Panc1 (cell line): Measurements from ENCODE around the gene ERCC3. TPM values are rescaled to one million over a fixed set of nuclear protein-coding genes. Genes with fewer than 3 reads are reported as not detected.

Experiments
- ATAC-seq: fragments of 200-7000 bp; cut with Tn5 transposase; 2 replicates; pipeline ENCODE4 v1.9.1; 2020; ENCODE audit warnings: mild to moderate bottlenecking, moderate library complexity
- BruUV-seq: library from RNA; stranded (reverse); fragments of 400-500 nt; replicated peaks from 2 replicates; lab custom pipeline; 2021; lab: Mats Ljungman, UMichigan
- CTCF ChIA-PET: fragments of 300-600 bp; sonication (Branson Sonifier 250); formaldehyde crosslinking; loops from one replicate; lab custom pipeline; 2022; ENCODE audit warnings: antibody characterized with exemption; lab: Charles Lee
- POLR2A ChIA-PET: fragments of 300-600 bp; sonication (Branson Sonifier 250); formaldehyde crosslinking; loops from one replicate; lab custom pipeline; 2022; ENCODE audit warnings: antibody characterized with exemption; lab: Charles Lee
- DNase-seq: peaks from one replicate; pipeline ENCODE4 v3.0.0-alpha.2; 2010; ENCODE audit warnings: low read depth, low spot score
- H3K27ac ChIP-seq: 2 replicates; pipeline ENCODE4 v1.5.1; 2011; ENCODE audit warnings: mild to moderate bottlenecking, low read length, inconsistent platforms
- H3K27me3 ChIP-seq: fragments of 200-500 bp; sonication (Bioruptor generic); 2 replicates; pipeline ENCODE4 v1.6.0; 2014; ENCODE audit warnings: low read length, inconsistent platforms; ENCODE audit not compliant: control insufficient read depth, insufficient read depth
- H3K36me3 ChIP-seq: fragments of 200-500 bp; sonication (Bioruptor generic); 2 replicates; pipeline ENCODE4 v1.5.1; 2014; ENCODE audit warnings: inconsistent platforms, mild to moderate bottlenecking, low read length, moderate library complexity; ENCODE audit not compliant: control insufficient read depth, insufficient read depth
- H3K4me1 ChIP-seq: 2 replicates; pipeline ENCODE4 v1.5.1; 2011; ENCODE audit warnings: inconsistent platforms, mild to moderate bottlenecking, low read length, moderate library complexity; ENCODE audit not compliant: control insufficient read depth, insufficient read depth
- H3K4me3 ChIP-seq, 2 experiments: 2 replicates each; pipeline ENCODE4 v1.5.1; 2011 to 2012; ENCODE audit warnings: low read depth in 2 of 2, low read length in 2 of 2, mild to moderate bottlenecking in 2 of 2, inconsistent platforms in 1 of 2, moderate library complexity in 1 of 2
- H3K9me3 ChIP-seq: fragments of 200-500 bp; sonication (Bioruptor generic); 2 replicates; pipeline ENCODE4 v1.5.1; 2014; ENCODE audit warnings: low read depth, mild to moderate bottlenecking, inconsistent platforms, low read length, moderate library complexity; ENCODE audit not compliant: control insufficient read depth, insufficient read depth
- CTCF ChIP-seq: fragments of 450-650 bp; IDR thresholded peaks from 2 replicates; pipeline ENCODE4 v1.5.1; 2017; ENCODE audit warnings: mild to moderate bottlenecking
- POLR2AphosphoS5 ChIP-seq: IDR thresholded peaks from 2 replicates; pipeline ENCODE4 v1.6.1; 2012; ENCODE audit warnings: mild to moderate bottlenecking, low read depth, low read length, moderate library complexity
- REST ChIP-seq, 2 experiments: IDR thresholded peaks; 2 replicates each; pipeline ENCODE4 v1.6.1; 2011 to 2012; ENCODE audit warnings: low read depth in 2 of 2, control low read depth in 1 of 2, low read length in 1 of 2, mild to moderate bottlenecking in 1 of 2, moderate library complexity in 1 of 2; ENCODE audit not compliant: insufficient read depth in 1 of 2
- SIN3A ChIP-seq: IDR thresholded peaks from 2 replicates; pipeline ENCODE4 v1.6.1; 2012; ENCODE audit warnings: low read depth, mild to moderate bottlenecking, low read length, moderate library complexity, borderline replicate concordance; ENCODE audit not compliant: insufficient read depth
- TCF7L2 ChIP-seq: IDR thresholded peaks from 2 replicates; pipeline ENCODE4 v1.6.1; 2011; ENCODE audit warnings: mild to moderate bottlenecking, low read depth, low read length, inconsistent platforms
- in situ Hi-C: cut with HindIII; loops from 2 replicates; pipeline ENCODE4 v1.10.0; 2016; ENCODE audit warnings: low sequenced_read_pairs, low pct_unique_long_range_greater_than_20kb
- intact Hi-C: fragments of 100-400 bp; cut with micrococcal nuclease; formaldehyde crosslinking; loops from one replicate; pipeline ENCODE4 v1.10.0; 2022; ENCODE audit not compliant: unreplicated experiment
- total RNA-seq: library from RNA; stranded (reverse); gene quantifications from one replicate; pipeline ENCODE4 v1.2.1, GENCODE V29; 2021; ENCODE audit not compliant: unreplicated experiment

The ERCC3 gene
- total RNA-seq, 1 experiment from 2014 or later, result 38.0 TPM

- H3K36me3 ChIP-seq, result peaks cover 30% of the 10 kb centered on the region
- no peak for ATAC-seq
- intact Hi-C loops, result no loop called here
- DNase-seq, result no peak
- ChIA-PET POLR2A (no interaction called here), CTCF (no interaction called here)
- H3K27me3 ChIP-seq, result no peaks in the 10 kb centered on the region
- no TSS peak for BruUV-seq
- in situ Hi-C loops, result no loop called here
- no peak overlapping the region for H3K4me3 ChIP-seq
- TF ChIP-seq TCF7L2 (no peak), SIN3A (no peak), CTCF (no peak), REST (IDR thresholded peaks at IDR 0.05; ENCODE audit: insufficient read depth in 1 of 2, low read depth in 2 of 2, low read length in 1 of 2) (no peak), POLR2AphosphoS5 (no peak)
- H3K4me1 ChIP-seq, result peaks cover 6% of the 10 kb centered on the region; the same call in 1 of the 2 replicates
- H3K27ac ChIP-seq, result no peak overlapping the region
- H3K9me3 ChIP-seq, result no peaks in the 10 kb centered on the region
Measured at GRCh38 chr2:127310980-127311379, 17.0 kb upstream of the ERCC3 start.

- intact Hi-C loops (no loop called here), in situ Hi-C loops (no loop called here)
- Histone ChIP-seq H3K27me3 (no peaks in the 10 kb centered on the region), H3K9me3 (no peaks in the 10 kb centered on the region), H3K36me3 (peaks cover 26% of the 10 kb centered on the region), H3K27ac (no peak overlapping the region), H3K4me1 (peaks cover 6% of the 10 kb centered on the region; the same call in 1 of the 2 replicates), H3K4me3 (no peak overlapping the region)
- no TSS peak for BruUV-seq
- POLR2A ChIA-PET, result interaction anchor here (0.6 kb wide), 1 partner anchor 141 kb away, joined by 3 read pairs; no protein-coding TSS in a partner anchor
- CTCF ChIA-PET, result interaction anchor here (0.5 kb wide), 1 partner anchor 107 kb away, joined by 3 read pairs; no protein-coding TSS in a partner anchor
- DNase-seq, result no peak
- no peak for ATAC-seq
- TF ChIP-seq REST (IDR thresholded peaks at IDR 0.05; ENCODE audit: insufficient read depth in 1 of 2, low read depth in 2 of 2, low read length in 1 of 2), result no peak
- TF ChIP-seq SIN3A, result no peak
- TF ChIP-seq TCF7L2, result no peak
- no peak for TF ChIP-seq POLR2AphosphoS5
- TF ChIP-seq CTCF, result no peak
Measured at GRCh38 chr2:127309468-127309867, 15.5 kb upstream of the ERCC3 start.
